ENCODE data around the gene TGFBR3.

Gene TGFBR3

DNA sequence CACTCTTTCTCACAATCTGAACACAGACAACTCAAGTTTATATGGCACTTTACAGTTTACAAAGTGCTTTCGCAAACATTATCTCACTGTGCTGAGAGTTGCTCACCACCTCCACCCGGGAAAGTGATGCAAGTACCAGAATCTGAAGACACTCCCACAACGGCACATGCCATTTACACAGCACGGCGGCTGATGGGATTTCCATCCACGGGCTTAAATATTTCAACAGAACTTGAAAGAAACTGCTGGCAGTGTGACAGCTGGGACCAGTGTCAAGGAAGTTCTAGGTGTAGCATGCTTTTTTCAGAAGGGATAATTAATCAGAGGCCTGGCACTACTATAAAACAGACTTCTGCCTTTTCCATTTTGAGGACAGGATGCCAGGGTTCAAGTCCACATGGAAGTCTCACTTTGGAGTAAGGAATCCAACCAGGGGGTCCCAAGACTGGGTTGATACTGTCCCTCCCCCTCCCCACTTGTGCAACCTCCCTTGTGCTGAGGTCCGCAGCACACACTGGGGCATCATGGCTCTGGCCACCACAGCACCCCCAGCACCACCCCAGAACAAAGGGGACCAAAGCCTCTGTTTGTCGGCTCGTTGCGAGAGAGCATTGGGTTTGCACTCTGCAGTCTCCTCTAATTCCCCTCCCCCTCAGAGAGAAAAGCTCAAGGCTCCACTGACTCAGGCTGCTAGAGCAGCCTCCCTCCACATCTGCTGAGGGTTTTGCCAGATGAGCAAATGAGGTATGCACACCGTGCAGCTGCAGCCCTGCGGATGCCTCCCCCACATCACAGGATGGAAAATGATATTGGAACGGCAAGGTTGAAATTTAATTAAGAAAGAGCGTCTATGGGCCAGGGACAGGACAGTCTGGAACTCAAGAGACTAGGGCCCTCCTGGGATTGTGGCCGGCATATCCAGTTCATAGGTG, 154.9 kb downstream of the TGFBR3 start:
- TF ChIP-seq, protein P1, sequence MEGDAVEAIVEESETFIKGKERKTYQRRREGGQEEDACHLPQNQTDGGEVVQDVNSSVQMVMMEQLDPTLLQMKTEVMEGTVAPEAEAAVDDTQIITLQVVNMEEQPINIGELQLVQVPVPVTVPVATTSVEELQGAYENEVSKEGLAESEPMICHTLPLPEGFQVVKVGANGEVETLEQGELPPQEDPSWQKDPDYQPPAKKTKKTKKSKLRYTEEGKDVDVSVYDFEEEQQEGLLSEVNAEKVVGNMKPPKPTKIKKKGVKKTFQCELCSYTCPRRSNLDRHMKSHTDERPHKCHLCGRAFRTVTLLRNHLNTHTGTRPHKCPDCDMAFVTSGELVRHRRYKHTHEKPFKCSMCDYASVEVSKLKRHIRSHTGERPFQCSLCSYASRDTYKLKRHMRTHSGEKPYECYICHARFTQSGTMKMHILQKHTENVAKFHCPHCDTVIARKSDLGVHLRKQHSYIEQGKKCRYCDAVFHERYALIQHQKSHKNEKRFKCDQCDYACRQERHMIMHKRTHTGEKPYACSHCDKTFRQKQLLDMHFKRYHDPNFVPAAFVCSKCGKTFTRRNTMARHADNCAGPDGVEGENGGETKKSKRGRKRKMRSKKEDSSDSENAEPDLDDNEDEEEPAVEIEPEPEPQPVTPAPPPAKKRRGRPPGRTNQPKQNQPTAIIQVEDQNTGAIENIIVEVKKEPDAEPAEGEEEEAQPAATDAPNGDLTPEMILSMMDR (IDR thresholded peaks at IDR 0.05; ENCODE audit: control insufficient read depth, extremely low read depth, insufficient read depth), result no peak
- no peak for DNase-seq (ENCODE audit: low read depth)
- H3K4me3 ChIP-seq (ENCODE audit: low read depth, low read length), result no peak overlapping the region

DNA sequence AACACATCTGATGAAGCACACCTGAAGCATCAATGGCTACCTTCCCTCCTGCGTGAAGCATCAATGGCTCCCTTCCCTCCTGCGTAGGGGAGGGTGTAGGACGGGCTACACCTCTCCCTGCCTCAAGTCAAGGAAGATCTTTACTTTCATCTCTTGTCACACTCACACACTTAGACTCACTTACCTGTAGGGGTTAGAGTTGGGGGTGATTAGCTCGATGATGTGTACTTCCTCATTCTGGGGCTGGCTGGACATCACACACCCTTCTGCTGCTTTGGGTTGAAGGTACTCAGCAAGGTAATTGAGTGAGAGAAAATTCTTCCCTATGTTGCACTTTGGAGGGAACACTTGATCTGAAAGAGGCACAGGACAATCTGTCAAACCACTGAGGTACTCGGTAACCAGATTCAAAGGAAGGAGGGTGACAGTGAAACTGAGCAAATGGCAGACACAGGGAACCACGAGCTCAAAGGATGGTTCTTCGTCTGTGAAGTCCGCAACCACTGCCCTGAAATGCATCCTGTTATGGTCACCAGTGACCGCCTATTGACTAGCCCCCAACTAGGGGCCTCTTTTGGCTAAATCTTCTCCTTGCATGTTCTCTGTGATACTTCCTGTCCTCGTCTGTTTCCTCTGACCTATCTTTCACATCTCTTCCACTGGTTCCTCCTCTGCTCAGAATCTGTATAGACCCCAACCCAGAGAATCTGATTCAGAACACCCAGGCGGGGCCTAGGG, 156.2 kb downstream of the TGFBR3 start:
- TF ChIP-seq, protein P1 (IDR thresholded peaks at IDR 0.05; ENCODE audit: control insufficient read depth, extremely low read depth, insufficient read depth), result no peak
- no peak overlapping the region for H3K4me3 ChIP-seq (ENCODE audit: low read depth, low read length)
- DNase-seq (ENCODE audit: low read depth), result no peak

DNA sequence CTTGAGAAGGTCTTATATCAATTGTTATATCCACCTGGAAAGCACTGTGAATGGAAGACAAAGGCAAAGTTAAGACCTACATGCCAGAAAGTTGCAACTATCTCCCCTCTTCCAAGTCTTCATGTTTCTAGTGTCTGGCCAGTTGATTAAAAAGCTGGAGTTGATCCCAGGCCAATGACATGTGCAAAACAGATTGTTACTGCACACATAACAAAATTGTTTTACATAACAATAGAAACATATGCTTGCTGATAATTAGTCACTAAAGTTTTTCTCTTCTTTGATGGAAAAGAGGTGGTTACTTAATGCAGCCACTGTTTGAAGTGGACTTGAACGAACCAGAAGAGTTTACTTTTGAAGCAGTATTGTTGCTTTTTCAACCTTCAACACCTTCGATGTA, 158.2 kb downstream of the TGFBR3 start:
- TF ChIP-seq, protein P1 (IDR thresholded peaks at IDR 0.05; ENCODE audit: control insufficient read depth, extremely low read depth, insufficient read depth), result no peak
- no peak for DNase-seq (ENCODE audit: low read depth)
- H3K4me3 ChIP-seq (ENCODE audit: low read depth, low read length), result no peak overlapping the region

DNA sequence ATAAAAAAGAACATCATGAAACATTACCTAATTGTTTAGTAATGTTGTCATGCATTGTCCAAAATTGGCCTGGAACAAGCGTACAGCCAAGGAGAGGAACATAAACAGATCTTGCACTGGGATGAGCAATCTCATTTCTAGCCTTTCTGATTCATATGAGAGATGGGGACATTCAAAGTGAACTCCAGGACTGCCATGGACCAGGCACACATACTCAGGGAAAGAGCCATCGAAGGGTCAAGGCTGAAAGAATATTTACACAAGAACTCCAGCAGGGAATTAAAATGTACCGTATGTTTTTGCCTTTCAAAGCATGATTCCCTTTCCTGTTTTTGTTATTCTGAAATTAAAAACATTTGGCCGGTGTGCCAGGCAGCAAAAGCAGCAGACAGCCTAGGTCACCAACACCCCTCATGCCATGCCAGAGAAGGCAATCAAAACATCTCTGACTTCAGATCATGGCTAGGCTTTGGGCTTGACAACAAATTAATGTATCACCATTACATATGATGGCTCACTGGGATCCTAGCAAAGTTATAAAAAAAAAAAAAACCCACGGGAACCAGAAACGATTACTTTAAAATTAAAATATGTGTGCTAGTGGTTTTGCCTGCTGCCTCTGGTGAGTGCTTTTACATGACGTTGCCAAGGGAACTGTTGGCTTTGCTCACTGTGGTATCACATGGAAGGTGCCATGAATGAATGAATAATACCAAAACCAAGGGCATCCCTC, 159.8 kb downstream of the TGFBR3 start:
- DNase-seq (ENCODE audit: low read depth), result no peak
- H3K4me3 ChIP-seq (ENCODE audit: low read depth, low read length), result no peak overlapping the region
- TF ChIP-seq, protein P1 (IDR thresholded peaks at IDR 0.05; ENCODE audit: control insufficient read depth, extremely low read depth, insufficient read depth), result no peak

DNA sequence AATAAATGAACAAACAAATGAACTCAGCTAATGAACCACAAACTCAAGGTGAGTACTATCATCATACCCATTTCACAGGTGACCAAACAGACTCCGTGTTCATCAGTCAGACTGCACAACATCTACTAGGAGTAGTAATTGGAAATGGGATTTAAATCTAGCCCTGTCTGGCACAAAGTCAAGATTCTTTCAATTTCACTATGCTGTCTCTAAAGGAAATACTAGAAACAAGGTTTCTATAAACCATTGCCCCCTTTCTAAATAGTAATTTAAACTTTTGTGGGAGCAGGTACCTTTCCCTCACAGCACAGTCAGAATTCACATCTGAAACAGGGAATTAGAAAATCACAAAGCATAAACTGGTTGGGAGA, 160.3 kb downstream of the TGFBR3 start:
- DNase-seq (ENCODE audit: low read depth), result no peak
- TF ChIP-seq, protein P1 (IDR thresholded peaks at IDR 0.05; ENCODE audit: control insufficient read depth, extremely low read depth, insufficient read depth), result no peak
- no peak overlapping the region for H3K4me3 ChIP-seq (ENCODE audit: low read depth, low read length)

DNA sequence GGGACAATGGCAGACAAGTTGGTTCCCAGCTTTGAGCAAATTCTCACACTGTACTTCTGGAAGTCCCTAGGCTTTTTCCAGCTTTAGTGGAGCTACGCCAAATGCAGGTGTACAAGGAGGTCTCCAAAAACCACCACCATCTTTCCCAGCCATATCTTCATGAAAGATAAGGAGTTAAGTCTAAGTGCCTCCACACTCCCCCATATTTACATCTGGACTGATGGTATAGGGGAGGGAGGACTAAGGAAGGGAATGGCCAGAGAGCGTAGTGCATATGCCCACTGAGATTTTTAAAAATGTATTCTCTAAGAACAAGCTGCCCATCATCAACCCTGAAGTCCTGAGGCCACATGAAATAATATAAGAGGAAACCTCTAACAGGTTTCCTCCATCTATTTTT, 161.3 kb downstream of the TGFBR3 start:
- no peak for DNase-seq (ENCODE audit: low read depth)
- no peak overlapping the region for H3K4me3 ChIP-seq (ENCODE audit: low read depth, low read length)
- TF ChIP-seq, protein P1 (IDR thresholded peaks at IDR 0.05; ENCODE audit: control insufficient read depth, extremely low read depth, insufficient read depth), result no peak

Measured in LNCaP clone FGC (cell line).